Pancreas (tissue), 10 donors: Measurements from ENCODE around the gene LCN1. TPM values are rescaled to one million over a fixed set of nuclear protein-coding genes. Genes with fewer than 3 reads are reported as not detected.

Experiments used
- ATAC-seq, 4 donors: fragments of 200-7000 bp; cut with Tn5 transposase; one replicate each; pipeline versions ENCODE4 v1.8.0 to v1.9.1; 2020; ENCODE audit warnings: mild to moderate bottlenecking in 4 of 4, moderate library complexity in 4 of 4
- DNase-seq, 6 donors: peaks; one replicate each; pipeline ENCODE4 v3.0.0-alpha.2; 2020
- FAIRE-seq: peaks from 2 replicates; lab custom pipeline; 2012; peaks lifted over from hg19 to GRCh38; lab: Jason Lieb, UNC
- H3K27ac ChIP-seq, 4 donors: fragments of 200-600 bp; sonication (generic); 1 replicate in 3 of 4; 2 replicates in 1 of 4; pipeline versions ENCODE4 v1.5.0 to v1.8.0; 2020
- H3K27me3 ChIP-seq, 4 donors: fragments of 200-600 bp; one replicate each; pipeline ENCODE4 v1.8.0; 2021
- H3K36me3 ChIP-seq, 3 donors: fragments of 200-600 bp; sonication (generic) in 1 of 3; one replicate each; pipeline versions ENCODE4 v1.5.0 to v1.8.0; 2020 to 2021
- H3K4me1 ChIP-seq, 3 donors: fragments of 200-600 bp; one replicate each; pipeline ENCODE4 v1.8.0; 2021
- H3K4me3 ChIP-seq, 4 donors: fragments of 200-600 bp; sonication (generic) in 2 of 4; one replicate each; pipeline versions ENCODE4 v1.5.0 to v1.8.0; 2020 to 2021
- H3K9me3 ChIP-seq, 4 donors: fragments of 200-600 bp; one replicate each; pipeline ENCODE4 v1.8.0; 2021
- CTCF ChIP-seq, 4 donors: fragments of 200-600 bp; sonication (generic) in 3 of 4; IDR thresholded peaks; one replicate each; pipeline versions ENCODE4 v1.5.0 to v1.8.0; 2021; ENCODE audit warnings: antibody characterized with exemption in 4 of 4
- WGBS, 2 donors: extraction: QIAGEN DNeasy Blood & Tissue Kit; methylation state at CpG; one replicate each; pipeline ENCODE4 v1.1.7; 2013; 5-methylcytosine and 5-hydroxymethylcytosine counted together
- intact Hi-C, 3 donors: fragments of 100-400 bp; cut with DNase I; formaldehyde crosslinking; loops; one replicate each; pipeline versions ENCODE4 v1.11.1 to v1.14.2; 2022
- polyA plus RNA-seq, 2 donors: library from polyadenylated mRNA; stranded (reverse); fragments of 200-250 nt; gene quantifications; one replicate each; pipeline ENCODE4 v1.2.3, GENCODE V29; 2013
- total RNA-seq, 6 donors: library from RNA; stranded (reverse); fragmentation: NEBNext Ultra II Directional in 4 of 6; extraction: Animal tissue kit (Norgen Biotek cat#: 25700) in 4 of 6; gene quantifications; one replicate each; pipeline versions ENCODE4 v1.2.1 to v1.2.4, GENCODE V29; 2021 to 2023
- donor health status: healthy with polysubstance abuse.
- donor health status: DM: no; HTN: no; CAD: no; lungs with moderate emphysema.
- donor health status: DM: no; HTN: no; CAD: no.
- donor health status: control.
- donor health status: control.
- donor health status: Bipolar disorder and iron deficiency.
- donor health status: DM: yes; HTN: yes; CAD: no.
- donor health status: DM: no; HTN: no; CAD: no.
- donor health status: DM: no; HTN: no; CAD: no.
- donor health status: DM: yes; HTN: yes; CAD: no.

The LCN1 gene
- total and polyA plus RNA-seq, 8 donors: not detected

DNA sequence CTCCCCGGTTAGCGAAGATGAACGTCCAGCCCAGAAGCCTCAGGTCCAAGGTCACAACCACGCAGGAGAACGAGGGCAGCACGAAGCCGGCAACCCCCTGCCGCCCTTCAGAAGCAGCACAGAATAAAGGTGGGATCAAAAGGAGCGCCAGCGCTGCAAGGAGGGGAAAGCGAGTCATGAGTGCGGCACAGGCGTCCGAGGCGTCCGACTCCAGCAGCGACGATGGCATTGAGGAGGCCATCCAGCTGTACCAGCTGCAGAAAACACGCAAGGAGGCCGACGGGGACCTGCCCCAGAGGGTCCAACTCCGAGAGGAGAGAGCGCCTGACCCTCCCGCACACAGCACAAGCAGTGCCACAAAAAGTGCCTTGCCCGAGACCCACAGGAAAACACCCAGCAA is 35.9 kb upstream of the LCN1 start:
- no peak for ATAC-seq
- DNase-seq: no peak
- FAIRE-seq: no peak
- H3K36me3 ChIP-seq: peaks cover 0 to 49% (median 22%) of the 10 kb centered on the region in 3 donors
- no peaks in the 10 kb centered on the region for H3K27me3 ChIP-seq
- 94 to 95% methylated on average over 25 of the region's 25 CpGs for WGBS, 2 donors
- no peak for TF ChIP-seq CTCF (IDR thresholded peaks at IDR 0.05)
- H3K27ac ChIP-seq: no peak overlapping the region
- intact Hi-C loops: no loop called here
- no peak overlapping the region for H3K4me3 ChIP-seq
- H3K4me1 ChIP-seq: peaks cover 0 to 14% (median 6%) of the 10 kb centered on the region in 3 donors
- H3K9me3 ChIP-seq: no peaks in the 10 kb centered on the region

- no peaks in the 10 kb centered on the region for H3K27me3 ChIP-seq
- ATAC-seq (no peak), FAIRE-seq (no peak), DNase-seq (peak in 1 of 6 donors; percentile 62)
- H3K27ac ChIP-seq: no peak overlapping the region
- H3K9me3 ChIP-seq: no peaks in the 10 kb centered on the region
- TF ChIP-seq CTCF (IDR thresholded peaks at IDR 0.05): no peak
- 89 to 91% methylated on average over 21 of the region's 21 CpGs for WGBS, 2 donors
- intact Hi-C loops: no loop called here
- no peak overlapping the region for H3K4me3 ChIP-seq
- peaks cover 0 to 11% (median 5%) of the 10 kb centered on the region in 3 donors for H3K4me1 ChIP-seq
- H3K36me3 ChIP-seq: peaks cover 0 to 49% (median 22%) of the 10 kb centered on the region in 3 donors
Measured at GRCh38 chr9:135485832-135486231, 35.4 kb upstream of the LCN1 start.

DNA sequence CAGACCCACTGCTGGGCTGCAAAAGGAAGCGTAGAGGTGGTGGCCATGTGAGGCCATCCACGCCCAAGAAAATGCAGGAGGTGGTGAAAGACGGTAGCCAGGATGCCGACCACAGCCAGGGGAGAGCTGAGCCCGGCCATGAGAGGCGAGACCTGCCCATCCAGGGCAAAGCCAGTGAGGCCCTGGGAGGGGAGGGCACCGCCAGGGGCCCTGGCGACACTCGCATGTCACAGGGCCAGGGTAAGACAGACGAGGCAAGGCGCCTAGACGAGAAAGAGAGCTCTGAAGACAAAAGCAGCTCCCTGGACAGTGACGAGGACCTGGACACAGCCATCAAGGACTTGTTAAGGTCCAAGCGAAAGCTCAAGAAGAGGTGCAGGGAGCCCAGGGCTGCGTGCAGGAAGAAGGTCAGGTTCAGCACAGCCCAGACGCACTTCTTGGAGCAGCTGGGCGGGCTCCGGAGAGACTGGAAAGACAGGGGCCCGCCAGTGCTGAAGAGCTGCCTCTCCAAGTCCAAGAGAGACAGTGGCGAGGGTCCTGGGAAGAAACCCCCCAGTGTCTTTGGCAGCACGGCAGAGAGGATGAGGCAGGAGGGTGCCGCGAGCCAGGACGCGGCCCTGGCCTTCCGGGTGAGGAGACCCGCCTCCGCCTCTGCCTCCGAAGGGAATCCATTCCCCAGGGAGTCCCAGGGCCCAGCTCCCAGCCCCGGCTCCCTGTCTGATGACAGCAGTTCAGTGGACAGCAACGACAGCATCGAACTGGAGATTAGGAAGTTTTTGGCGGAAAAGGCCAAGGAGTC is 34.8 kb upstream of the LCN1 start:
- DNase-seq (peak in 2 of 6 donors; percentile 48 to 52), ATAC-seq (no peak), FAIRE-seq (no peak)
- no peak for TF ChIP-seq CTCF (IDR thresholded peaks at IDR 0.05)
- intact Hi-C loops: no loop called here
- 93 to 97% methylated on average over 31 to 33 of the region's 33 CpGs for WGBS, 2 donors
- H3K4me3 ChIP-seq: no peak overlapping the region
- no peaks in the 10 kb centered on the region for H3K9me3 ChIP-seq
- H3K27ac ChIP-seq: no peak overlapping the region
- no peaks in the 10 kb centered on the region for H3K27me3 ChIP-seq
- peaks cover 0 to 49% (median 22%) of the 10 kb centered on the region in 3 donors for H3K36me3 ChIP-seq
- peaks cover 0 to 4% (median 0%) of the 10 kb centered on the region in 3 donors for H3K4me1 ChIP-seq

DNA sequence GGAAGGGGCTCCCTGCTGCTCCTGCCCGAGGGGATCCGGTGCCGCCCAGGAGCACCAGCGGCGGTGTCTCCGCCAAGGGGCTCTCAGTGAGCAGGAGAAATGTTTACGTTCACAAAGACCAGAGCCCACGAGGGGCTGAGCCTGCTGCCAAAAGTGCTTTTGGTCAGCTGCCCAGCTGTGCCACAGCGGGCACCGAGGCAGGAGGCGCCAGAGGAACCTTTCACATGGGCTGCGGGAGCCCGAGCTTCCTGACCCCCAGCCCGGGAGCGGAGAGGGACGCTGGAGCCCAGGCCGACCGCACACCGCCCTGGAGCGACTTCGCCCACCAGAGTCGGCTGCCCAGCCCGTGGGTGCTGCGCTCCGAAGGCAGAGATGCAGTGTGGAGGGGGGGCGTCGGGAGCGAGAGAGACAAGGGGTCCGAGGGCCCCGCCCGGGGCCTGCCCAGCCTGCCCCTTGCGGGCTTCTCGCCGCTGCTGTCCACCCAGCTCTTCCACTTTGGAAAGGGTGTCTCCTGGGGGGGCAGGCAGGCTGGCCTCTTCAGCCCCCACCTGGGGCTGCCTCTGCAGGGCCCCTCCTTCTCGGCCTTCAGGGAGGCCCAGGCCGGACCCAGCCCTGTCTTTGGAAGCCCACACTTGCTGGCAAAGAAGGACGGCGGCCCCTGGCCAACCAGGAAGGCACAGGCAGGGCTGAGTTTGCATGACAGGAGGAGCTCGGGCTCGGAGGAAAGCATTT is 33.8 kb upstream of the LCN1 start:
- TF ChIP-seq CTCF (IDR thresholded peaks at IDR 0.05): no peak
- H3K36me3 ChIP-seq: peaks cover 0 to 49% (median 22%) of the 10 kb centered on the region in 3 donors
- FAIRE-seq (no peak), ATAC-seq (no peak), DNase-seq (peak in 2 of 6 donors; percentile 50)
- no peak overlapping the region for H3K27ac ChIP-seq
- H3K27me3 ChIP-seq: no peaks in the 10 kb centered on the region
- H3K9me3 ChIP-seq: no peaks in the 10 kb centered on the region
- no peak overlapping the region for H3K4me3 ChIP-seq
- 95% methylated on average over 37 to 40 of the region's 40 CpGs for WGBS, 2 donors
- intact Hi-C loops: no loop called here
- H3K4me1 ChIP-seq: no peaks in the 10 kb centered on the region
